ENCODE measurements around the gene AATK. TPM values are rescaled to one million over a fixed set of nuclear protein-coding genes. Genes with fewer than 3 reads are reported as not detected.

AATK gene
- total and polyA plus RNA-seq, 4 donors: 9.6 to 54.6 (median 23.7) TPM

DNA sequence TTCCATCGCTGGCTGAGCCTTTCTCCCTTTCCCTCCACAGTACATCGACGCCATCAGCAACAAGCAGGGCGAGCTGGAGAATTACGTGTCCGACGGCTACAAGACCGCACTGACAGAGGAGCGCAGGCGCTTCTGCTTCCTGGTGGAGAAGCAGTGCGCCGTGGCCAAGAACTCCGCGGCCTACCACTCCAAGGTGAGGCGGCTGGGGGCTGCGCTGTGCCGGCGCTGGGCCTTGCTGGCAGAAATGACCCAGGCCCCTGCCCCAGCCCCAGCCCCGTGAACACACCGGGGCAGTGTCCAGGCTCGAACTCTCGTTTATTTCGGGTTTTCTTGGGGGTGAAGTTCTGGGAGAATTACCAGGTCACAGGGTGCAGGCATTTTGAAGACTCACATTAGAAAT is 66.1 kb downstream of the AATK start:
- Histone ChIP-seq H3K9me3 (ENCODE audit: control insufficient read depth in 4 of 4, insufficient read depth in 3 of 4, low read length in 3 of 4) (no peaks in the 10 kb centered on the region), H3K27ac (ENCODE audit: low read depth in 1 of 2, low read length in 1 of 2) (no peak overlapping the region)
- WGBS, 2 donors: 96% methylated on average over 23 of the region's 23 CpGs

DNA sequence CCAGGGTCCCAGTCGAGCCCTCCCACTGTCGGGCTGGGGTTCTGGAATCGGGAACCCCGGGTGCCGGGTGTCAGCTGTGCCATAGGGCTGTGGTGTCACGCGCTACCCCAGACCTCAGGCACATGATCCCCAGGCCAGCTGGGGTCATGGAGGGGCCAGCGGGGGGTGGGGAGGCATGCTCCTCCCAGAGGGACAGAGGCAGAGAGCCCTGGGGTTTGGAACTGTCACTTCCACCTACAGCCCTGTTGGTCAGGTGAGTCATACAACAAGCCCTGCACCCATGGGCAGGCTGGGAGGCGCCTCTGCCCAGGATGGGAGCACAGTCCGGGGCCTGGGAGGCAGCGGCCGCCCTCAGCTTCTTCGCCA is 68.1 kb downstream of the AATK start:
- Histone ChIP-seq H3K9me3 (ENCODE audit: control insufficient read depth in 4 of 4, insufficient read depth in 3 of 4, low read length in 3 of 4) (no peaks in the 10 kb centered on the region), H3K36me3 (ENCODE audit: control insufficient read depth in 4 of 4, insufficient read depth in 4 of 4, low read length in 4 of 4) (peaks cover 0 to 32% (median 1%) of the 10 kb centered on the region in 4 donors), H3K4me1 (ENCODE audit: control insufficient read depth in 5 of 5, insufficient read depth in 5 of 5, low read length in 5 of 5) (peaks cover 0 to 23% (median 12%) of the 10 kb centered on the region in 5 donors), H3K4me3 (no peak overlapping the region), H3K27ac (ENCODE audit: low read depth in 1 of 2, low read length in 1 of 2) (peak overlapping the region in 1 of 2 donors; percentile 50), H3K27me3 (ENCODE audit: control insufficient read depth in 3 of 3, insufficient read depth in 3 of 3, low read length in 2 of 3) (no peaks in the 10 kb centered on the region), H3K9ac (ENCODE audit: insufficient read depth in 1 of 2, low read length in 2 of 2) (no peak overlapping the region)
- no peak for DNase-seq
- 74 to 75% methylated on average over 13 of the region's 13 CpGs for WGBS, 2 donors
- no peak for ATAC-seq (ENCODE audit: insufficient read depth, low FRiP score)
- TF ChIP-seq, protein P1, sequence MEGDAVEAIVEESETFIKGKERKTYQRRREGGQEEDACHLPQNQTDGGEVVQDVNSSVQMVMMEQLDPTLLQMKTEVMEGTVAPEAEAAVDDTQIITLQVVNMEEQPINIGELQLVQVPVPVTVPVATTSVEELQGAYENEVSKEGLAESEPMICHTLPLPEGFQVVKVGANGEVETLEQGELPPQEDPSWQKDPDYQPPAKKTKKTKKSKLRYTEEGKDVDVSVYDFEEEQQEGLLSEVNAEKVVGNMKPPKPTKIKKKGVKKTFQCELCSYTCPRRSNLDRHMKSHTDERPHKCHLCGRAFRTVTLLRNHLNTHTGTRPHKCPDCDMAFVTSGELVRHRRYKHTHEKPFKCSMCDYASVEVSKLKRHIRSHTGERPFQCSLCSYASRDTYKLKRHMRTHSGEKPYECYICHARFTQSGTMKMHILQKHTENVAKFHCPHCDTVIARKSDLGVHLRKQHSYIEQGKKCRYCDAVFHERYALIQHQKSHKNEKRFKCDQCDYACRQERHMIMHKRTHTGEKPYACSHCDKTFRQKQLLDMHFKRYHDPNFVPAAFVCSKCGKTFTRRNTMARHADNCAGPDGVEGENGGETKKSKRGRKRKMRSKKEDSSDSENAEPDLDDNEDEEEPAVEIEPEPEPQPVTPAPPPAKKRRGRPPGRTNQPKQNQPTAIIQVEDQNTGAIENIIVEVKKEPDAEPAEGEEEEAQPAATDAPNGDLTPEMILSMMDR (IDR thresholded peaks at IDR 0.05; ENCODE audit: control extremely low read depth, extremely low read depth): no peak

More for the DNA sequence above, 66.1 kb downstream of the AATK start:
- peaks cover 0 to 17% (median 7%) of the 10 kb centered on the region in 5 donors for H3K4me1 ChIP-seq (ENCODE audit: control insufficient read depth in 5 of 5, insufficient read depth in 5 of 5, low read length in 5 of 5)
- DNase-seq (no peak), ATAC-seq (ENCODE audit: insufficient read depth, low FRiP score) (no peak)
- H3K36me3 ChIP-seq (ENCODE audit: control insufficient read depth in 4 of 4, insufficient read depth in 4 of 4, low read length in 4 of 4): peaks cover 0 to 49% (median 1%) of the 10 kb centered on the region in 4 donors
- no peaks in the 10 kb centered on the region for H3K27me3 ChIP-seq (ENCODE audit: control insufficient read depth in 3 of 3, insufficient read depth in 3 of 3, low read length in 2 of 3)
- H3K9ac ChIP-seq (ENCODE audit: insufficient read depth in 1 of 2, low read length in 2 of 2): no peak overlapping the region
- no peak overlapping the region for H3K4me3 ChIP-seq
- TF ChIP-seq, protein P1 (IDR thresholded peaks at IDR 0.05; ENCODE audit: control extremely low read depth, extremely low read depth): no peak

DNA sequence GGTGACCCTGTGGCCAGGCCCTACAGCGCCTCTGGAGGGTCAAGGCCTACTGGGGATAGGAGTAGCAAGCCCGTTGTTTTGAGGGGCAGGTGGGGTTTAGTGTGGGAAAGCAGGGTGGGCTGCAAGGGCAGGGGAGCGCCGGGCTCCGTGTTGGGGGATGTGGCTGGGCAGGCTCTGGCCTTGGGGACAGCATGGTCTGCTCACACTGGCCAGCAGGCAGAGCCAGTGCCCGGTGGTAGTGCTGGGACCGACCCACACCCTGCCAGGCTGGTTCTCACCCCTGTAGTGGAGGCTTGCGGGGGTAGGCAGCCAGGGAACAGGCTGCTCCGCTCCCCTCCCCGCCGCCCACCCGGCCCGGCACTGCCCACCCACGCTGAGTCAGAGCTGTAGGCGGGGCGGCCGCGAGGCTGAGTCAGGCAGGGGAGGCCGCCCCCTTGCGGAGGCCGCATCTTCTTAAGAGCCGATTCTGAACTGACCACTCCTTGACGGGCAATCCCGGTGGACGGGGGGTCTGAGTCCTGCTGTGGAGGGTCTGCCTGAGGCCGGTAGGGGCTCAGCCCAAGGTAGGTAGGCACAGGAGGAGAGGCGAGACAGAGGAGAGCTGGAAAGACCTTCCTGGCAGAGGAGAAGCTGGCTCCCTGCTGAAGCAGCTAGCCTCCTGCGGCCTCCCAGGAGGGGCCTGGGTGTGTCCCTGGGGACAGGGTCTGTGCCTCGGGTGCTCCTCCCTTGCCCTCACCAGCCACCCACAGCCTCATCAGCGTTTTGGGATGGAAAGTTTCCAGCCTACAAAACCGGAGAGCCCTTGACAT is 68.7 kb downstream of the AATK start:
- 21 to 37% methylated on average over 26 to 31 of the region's 31 CpGs for WGBS, 2 donors

More for the DNA sequence above, 68.7 kb downstream of the AATK start:
- peak; percentile 64 for ATAC-seq (ENCODE audit: insufficient read depth, low FRiP score)
- H3K4me3 ChIP-seq: no peak overlapping the region
- peak overlapping the region in 1 of 2 donors; percentile 50 for H3K27ac ChIP-seq (ENCODE audit: low read depth in 1 of 2, low read length in 1 of 2)
- TF ChIP-seq, protein P1 (IDR thresholded peaks at IDR 0.05; ENCODE audit: control extremely low read depth, extremely low read depth): peak; percentile 46
- H3K36me3 ChIP-seq (ENCODE audit: control insufficient read depth in 4 of 4, insufficient read depth in 4 of 4, low read length in 4 of 4): peaks cover 0 to 29% (median 1%) of the 10 kb centered on the region in 4 donors
- H3K9me3 ChIP-seq (ENCODE audit: control insufficient read depth in 4 of 4, insufficient read depth in 3 of 4, low read length in 3 of 4): no peaks in the 10 kb centered on the region
- DNase-seq: peak; percentile 84 to 89 (median 87)
- H3K9ac ChIP-seq (ENCODE audit: insufficient read depth in 1 of 2, low read length in 2 of 2): peak overlapping the region in 1 of 2 donors; percentile 26
- no peaks in the 10 kb centered on the region for H3K27me3 ChIP-seq (ENCODE audit: control insufficient read depth in 3 of 3, insufficient read depth in 3 of 3, low read length in 2 of 3)
- H3K4me1 ChIP-seq (ENCODE audit: control insufficient read depth in 5 of 5, insufficient read depth in 5 of 5, low read length in 5 of 5): peaks cover 0 to 23% (median 12%) of the 10 kb centered on the region in 5 donors
